K562 (cell line): ENCODE data around the gene MRPS6. TPM values are rescaled to one million over a fixed set of nuclear protein-coding genes. Genes with fewer than 3 reads are reported as not detected.

Experiments
- BDP1 ChIP-seq: IDR thresholded peaks from 3 replicates; pipeline ENCODE4 v1.6.1; 2011; ENCODE audit not compliant: insufficient read length, insufficient read depth
- CHD2 ChIP-seq: IDR thresholded peaks from 2 replicates; pipeline ENCODE4 v1.6.1; 2011; ENCODE audit warnings: low read depth, low read length
- CHD4 ChIP-seq: fragments of 200-600 bp; sonication (generic); IDR thresholded peaks from 3 replicates; pipeline ENCODE4 v1.6.1; 2012; ENCODE audit warnings: low read depth, mild to moderate bottlenecking, mixed read lengths, low read length, inconsistent platforms; ENCODE audit not compliant: insufficient read depth, insufficient replicate concordance, poor library complexity, severe bottlenecking
- DNMT1 ChIP-seq: fragments of 450-650 bp; IDR thresholded peaks from 2 replicates; pipeline ENCODE4 v1.6.1; 2016; ENCODE audit warnings: antibody characterized with exemption, mild to moderate bottlenecking
- ETS2 ChIP-seq: IDR thresholded peaks from 2 replicates; pipeline ENCODE4 v1.6.1; 2016; ENCODE audit warnings: borderline replicate concordance, missing genetic modification characterization, mild to moderate bottlenecking, moderate library complexity, missing compliant biosample characterization; ENCODE audit not compliant: poor library complexity, severe bottlenecking
- IFI16 ChIP-seq: fragments of 250-450 bp; sonication (Bioruptor Pico); IDR thresholded peaks from 2 replicates; pipeline ENCODE4 v2.1.2; 2022; ENCODE audit warnings: mild to moderate bottlenecking, inconsistent platforms
- JUN ChIP-seq, 2 experiments: sonication (generic) in 1 of 2; formaldehyde crosslinking in 1 of 2; IDR thresholded peaks; 2 replicates each; pipeline versions ENCODE4 v1.6.1 to v1.8.0; 2012 to 2022; ENCODE audit warnings: borderline replicate concordance in 2 of 2, mild to moderate bottlenecking in 2 of 2, improper control_type of control experiment in 1 of 2, low read depth in 1 of 2, low read length in 1 of 2, missing genetic modification reagents in 1 of 2
- MEF2D ChIP-seq: conservative IDR thresholded peaks from 2 replicates; pipeline ENCODE4 v1.6.1; 2016; ENCODE audit warnings: low read depth, missing genetic modification characterization, missing compliant biosample characterization
- MTA2 ChIP-seq: fragments of 450-650 bp; IDR thresholded peaks from 2 replicates; pipeline ENCODE4 v1.6.1; 2016; ENCODE audit warnings: low read depth
- NFIC ChIP-seq: fragments of 450-650 bp; IDR thresholded peaks from 2 replicates; pipeline ENCODE4 v1.6.1; 2017; ENCODE audit warnings: mild to moderate bottlenecking, inconsistent platforms
- TRIM28 ChIP-seq: fragments of 450-650 bp; IDR thresholded peaks from 2 replicates; pipeline ENCODE4 v1.6.1; 2017
- ZFPM2 ChIP-seq: fragments of 250-450 bp; sonication (Bioruptor Pico); IDR thresholded peaks from 2 replicates; pipeline ENCODE4 v1.5.1; 2022; ENCODE audit warnings: mild to moderate bottlenecking
- ZNF217 ChIP-seq: sonication (generic); formaldehyde crosslinking; IDR thresholded peaks from 2 replicates; pipeline ENCODE4 v1.8.0; 2022; ENCODE audit warnings: mild to moderate bottlenecking, missing genetic modification reagents
- ZNF668 ChIP-seq: fragments of 250-450 bp; sonication (Bioruptor Pico); IDR thresholded peaks from 2 replicates; pipeline ENCODE4 v1.8.0; 2022; ENCODE audit warnings: mild to moderate bottlenecking, inconsistent platforms
- ZNF766 ChIP-seq: fragments of 200-800 bp; sonication (Bioruptor generic); conservative IDR thresholded peaks from 2 replicates; pipeline ENCODE4 v1.6.1; 2016; ENCODE audit warnings: missing genetic modification characterization, missing compliant biosample characterization
- polyA plus RNA-seq, 8 experiments: library from polyadenylated mRNA; depleted of rRNA in 4 of 8; stranded (reverse) in 5 of 8; unstranded in 3 of 8; fragments of >200 nt; fragmentation: Nextera tagmentation in 2 of 8; fragmentation: Illumina TruSeq in 1 of 8; extraction: Ambion mirVana in 2 of 8; extraction: Trizol in 1 of 8; gene quantifications; 2 replicates each; pipeline versions ENCODE4 v1.2.1 to v1.2.3, GENCODE V29; 2011 to 2014; ENCODE audit warnings: inconsistent platforms in 1 of 8, missing spikeins in 1 of 8
- total RNA-seq, 7 experiments: library from RNA; depleted of rRNA in 6 of 7; stranded (reverse); fragments of >200 nt in 6 of 7; fragmentation: Illumina TruSeq in 2 of 7; extraction: Trizol in 2 of 7; gene quantifications; 2 replicates each; pipeline versions ENCODE4 v1.2.1 to v1.2.3, GENCODE V29; 2011 to 2021; ENCODE audit warnings: low replicate concordance in 1 of 7
- TF ChIP-seq, protein P1 (sequence below): sonication (generic); formaldehyde crosslinking; IDR thresholded peaks from 2 replicates; pipeline ENCODE4 v1.8.1; 2023; ENCODE audit warnings: mild to moderate bottlenecking, missing genetic modification reagents, moderate library complexity
- TF ChIP-seq, protein P2 (sequence below), 2 experiments: fragments of 450-650 bp in 1 of 2; sonication (generic) in 1 of 2; formaldehyde crosslinking in 1 of 2; IDR thresholded peaks in 1 of 2; conservative IDR thresholded peaks in 1 of 2; 2 replicates each; pipeline versions ENCODE4 v1.6.1 to v1.8.1; 2016 to 2023; ENCODE audit warnings: mild to moderate bottlenecking in 2 of 2, moderate library complexity in 2 of 2, inconsistent platforms in 1 of 2, missing genetic modification reagents in 1 of 2
- TF ChIP-seq, protein P3 (sequence below): fragments of 450-650 bp; IDR thresholded peaks from 2 replicates; pipeline ENCODE4 v1.6.1; 2016; ENCODE audit warnings: mild to moderate bottlenecking
- TF ChIP-seq, protein P4 (sequence below): fragments of 250-450 bp; sonication (Bioruptor Pico); IDR thresholded peaks from 2 replicates; pipeline ENCODE4 v1.5.0; 2021

Gene MRPS6
- total and polyA plus RNA-seq, 9 of the 15 experiments (the other 6 are each of a cell fraction or from before 2014, with no cell fraction given), result 26.1 to 72.0 (median 39.3) TPM

DNA sequence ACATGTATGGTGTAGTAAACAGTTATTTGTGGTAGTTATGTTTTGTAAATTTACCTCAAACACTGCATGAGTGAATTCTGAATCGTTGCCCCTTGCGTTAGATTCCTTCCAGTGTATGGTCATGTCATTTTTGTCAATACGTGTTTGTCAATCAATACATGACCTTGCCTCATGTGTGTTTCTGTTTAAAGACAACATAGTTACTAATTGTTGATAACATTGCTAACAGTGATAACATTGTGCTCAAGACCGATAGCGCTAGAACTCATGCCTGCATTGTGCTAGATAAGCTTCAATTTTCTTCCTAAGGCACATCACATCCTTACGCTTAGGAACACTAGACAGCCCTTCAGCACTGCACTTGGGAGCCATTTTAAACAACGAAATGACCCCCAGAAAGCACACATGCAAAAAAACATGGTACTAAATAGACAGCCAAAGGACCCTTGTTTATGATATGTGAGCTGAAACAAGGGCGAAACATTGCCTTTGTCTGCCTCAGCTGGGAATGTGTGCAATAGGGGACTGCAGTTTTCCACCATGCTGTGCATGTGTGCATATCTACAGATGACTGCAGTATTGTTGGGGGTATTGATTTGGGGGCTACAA lies 37.3 kb downstream of the MRPS6 start (continued):
- no peak for TF ChIP-seq CHD4
- peak; percentile 51; the same call in 1 of the 2 replicates for TF ChIP-seq MEF2D (tag)
- no peak for TF ChIP-seq CHD2
- TF ChIP-seq, protein P1, sequence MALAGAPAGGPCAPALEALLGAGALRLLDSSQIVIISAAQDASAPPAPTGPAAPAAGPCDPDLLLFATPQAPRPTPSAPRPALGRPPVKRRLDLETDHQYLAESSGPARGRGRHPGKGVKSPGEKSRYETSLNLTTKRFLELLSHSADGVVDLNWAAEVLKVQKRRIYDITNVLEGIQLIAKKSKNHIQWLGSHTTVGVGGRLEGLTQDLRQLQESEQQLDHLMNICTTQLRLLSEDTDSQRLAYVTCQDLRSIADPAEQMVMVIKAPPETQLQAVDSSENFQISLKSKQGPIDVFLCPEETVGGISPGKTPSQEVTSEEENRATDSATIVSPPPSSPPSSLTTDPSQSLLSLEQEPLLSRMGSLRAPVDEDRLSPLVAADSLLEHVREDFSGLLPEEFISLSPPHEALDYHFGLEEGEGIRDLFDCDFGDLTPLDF, result 0 out of 2 replicates have a peak, but pooled peaks have one; percentile 60
- no peak for TF ChIP-seq IFI16
- TF ChIP-seq ZNF217 (CRISPR knock-in tag), result no peak
- TF ChIP-seq, protein P2, sequence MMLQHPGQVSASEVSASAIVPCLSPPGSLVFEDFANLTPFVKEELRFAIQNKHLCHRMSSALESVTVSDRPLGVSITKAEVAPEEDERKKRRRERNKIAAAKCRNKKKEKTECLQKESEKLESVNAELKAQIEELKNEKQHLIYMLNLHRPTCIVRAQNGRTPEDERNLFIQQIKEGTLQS (IDR thresholded peaks at IDR 0.05), result peak; percentile 61; the same call in 1 of the 2 replicates
- TF ChIP-seq, protein P2 (CRISPR knock-in tag; conservative IDR thresholded peaks at IDR 0.05), result no peak; the same call in 1 of the 2 replicates
- TF ChIP-seq NFIC, result peak; percentile 90
- TF ChIP-seq, protein P3, sequence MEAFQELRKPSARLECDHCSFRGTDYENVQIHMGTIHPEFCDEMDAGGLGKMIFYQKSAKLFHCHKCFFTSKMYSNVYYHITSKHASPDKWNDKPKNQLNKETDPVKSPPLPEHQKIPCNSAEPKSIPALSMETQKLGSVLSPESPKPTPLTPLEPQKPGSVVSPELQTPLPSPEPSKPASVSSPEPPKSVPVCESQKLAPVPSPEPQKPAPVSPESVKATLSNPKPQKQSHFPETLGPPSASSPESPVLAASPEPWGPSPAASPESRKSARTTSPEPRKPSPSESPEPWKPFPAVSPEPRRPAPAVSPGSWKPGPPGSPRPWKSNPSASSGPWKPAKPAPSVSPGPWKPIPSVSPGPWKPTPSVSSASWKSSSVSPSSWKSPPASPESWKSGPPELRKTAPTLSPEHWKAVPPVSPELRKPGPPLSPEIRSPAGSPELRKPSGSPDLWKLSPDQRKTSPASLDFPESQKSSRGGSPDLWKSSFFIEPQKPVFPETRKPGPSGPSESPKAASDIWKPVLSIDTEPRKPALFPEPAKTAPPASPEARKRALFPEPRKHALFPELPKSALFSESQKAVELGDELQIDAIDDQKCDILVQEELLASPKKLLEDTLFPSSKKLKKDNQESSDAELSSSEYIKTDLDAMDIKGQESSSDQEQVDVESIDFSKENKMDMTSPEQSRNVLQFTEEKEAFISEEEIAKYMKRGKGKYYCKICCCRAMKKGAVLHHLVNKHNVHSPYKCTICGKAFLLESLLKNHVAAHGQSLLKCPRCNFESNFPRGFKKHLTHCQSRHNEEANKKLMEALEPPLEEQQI, result peak; percentile 97
- TF ChIP-seq TRIM28, result 0 out of 2 replicates have a peak, but pooled peaks have one; percentile 50
- TF ChIP-seq ZFPM2 (CRISPR knock-in tag), result no peak
- TF ChIP-seq ZNF766, result peak; percentile 94
- TF ChIP-seq MTA2, result peak; percentile 99
- no peak for TF ChIP-seq DNMT1
- TF ChIP-seq ETS2 (tag), result no peak
- TF ChIP-seq ZNF668 (CRISPR knock-in tag), result no peak
- no peak for TF ChIP-seq BDP1
- TF ChIP-seq, protein P4, sequence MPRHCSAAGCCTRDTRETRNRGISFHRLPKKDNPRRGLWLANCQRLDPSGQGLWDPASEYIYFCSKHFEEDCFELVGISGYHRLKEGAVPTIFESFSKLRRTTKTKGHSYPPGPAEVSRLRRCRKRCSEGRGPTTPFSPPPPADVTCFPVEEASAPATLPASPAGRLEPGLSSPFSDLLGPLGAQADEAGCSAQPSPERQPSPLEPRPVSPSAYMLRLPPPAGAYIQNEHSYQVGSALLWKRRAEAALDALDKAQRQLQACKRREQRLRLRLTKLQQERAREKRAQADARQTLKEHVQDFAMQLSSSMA (CRISPR knock-in tag), result 0 out of 2 replicates have a peak, but pooled peaks have one; percentile 57
- no peak for TF ChIP-seq JUN (IDR thresholded peaks at IDR 0.05; ENCODE audit: borderline replicate concordance, low read depth, low read length)
- TF ChIP-seq JUN (CRISPR knock-in tag; IDR thresholded peaks at IDR 0.05; ENCODE audit: borderline replicate concordance), result no peak
